ENCODE results near the gene SHLD3.

GRCh38 chr5:65654713-65655112 is 29.9 kb downstream of the SHLD3 start:
- TF ChIP-seq CTCF (IDR thresholded peaks at IDR 0.05; ENCODE audit: insufficient read depth, low read length, poor library complexity, severe bottlenecking) (no peak), EZH2phosphoT487 (conservative IDR thresholded peaks at IDR 0.05; ENCODE audit: low read length) (no peak)

Data from SU-DHL-6 (cell line).